Esophagus (tissue), 2 donors: ENCODE results near the gene HMCES. TPM values are rescaled to one million over a fixed set of nuclear protein-coding genes. Genes with fewer than 3 reads are reported as not detected.
"Not testable (repeated sequence)": the region's sequence is repeated elsewhere in the genome, so short reads cannot be mapped to it uniquely, and the experiment has no call there.

Experiments
- H3K27ac ChIP-seq, 2 donors: one replicate each; pipeline ENCODE4 v1.5.1; 2013; ENCODE audit warnings: low read depth in 2 of 2, mild to moderate bottlenecking in 2 of 2, inconsistent platforms in 1 of 2, low read length in 1 of 2, moderate library complexity in 1 of 2
- H3K27me3 ChIP-seq, 2 donors: one replicate each; pipeline ENCODE4 v1.6.1; 2013; ENCODE audit warnings: low read length in 2 of 2, control low read depth in 1 of 2, mild to moderate bottlenecking in 1 of 2; ENCODE audit not compliant: insufficient read depth in 2 of 2, control insufficient read depth in 1 of 2
- H3K36me3 ChIP-seq, 2 donors: one replicate each; pipeline ENCODE4 v1.6.1; 2013; ENCODE audit warnings: low read length in 1 of 2; ENCODE audit not compliant: control insufficient read depth in 2 of 2, insufficient read depth in 2 of 2
- H3K4me1 ChIP-seq, 2 donors: one replicate each; pipeline ENCODE4 v1.6.1; 2013; ENCODE audit warnings: low read length in 1 of 2; ENCODE audit not compliant: control insufficient read depth in 2 of 2, insufficient read depth in 2 of 2
- H3K4me3 ChIP-seq, 2 donors: one replicate each; pipeline ENCODE4 v1.5.1; 2013; ENCODE audit warnings: low read length in 2 of 2, mild to moderate bottlenecking in 2 of 2, low read depth in 1 of 2, moderate library complexity in 1 of 2
- H3K9me3 ChIP-seq, 2 donors: one replicate each; pipeline ENCODE4 v1.6.1; 2013; ENCODE audit warnings: mild to moderate bottlenecking in 2 of 2, low read depth in 1 of 2, low read length in 1 of 2, moderate library complexity in 1 of 2; ENCODE audit not compliant: control insufficient read depth in 2 of 2, insufficient read depth in 1 of 2
- WGBS, 2 donors: extraction: QIAGEN DNeasy Blood & Tissue Kit; methylation state at CpG; one replicate each; pipeline ENCODE4 v1.1.7; 2013; 5-methylcytosine and 5-hydroxymethylcytosine counted together
- polyA plus RNA-seq, 2 donors: library from polyadenylated mRNA; stranded (reverse); fragments of 200-250 nt; gene quantifications; one replicate each; pipeline ENCODE4 v1.2.3, GENCODE V29; 2013
- donor health status: healthy with polysubstance abuse.
- donor health status: Bipolar disorder and iron deficiency.

Gene HMCES
- polyA plus RNA-seq, 2 donors = 26.3 to 31.3 TPM

DNA sequence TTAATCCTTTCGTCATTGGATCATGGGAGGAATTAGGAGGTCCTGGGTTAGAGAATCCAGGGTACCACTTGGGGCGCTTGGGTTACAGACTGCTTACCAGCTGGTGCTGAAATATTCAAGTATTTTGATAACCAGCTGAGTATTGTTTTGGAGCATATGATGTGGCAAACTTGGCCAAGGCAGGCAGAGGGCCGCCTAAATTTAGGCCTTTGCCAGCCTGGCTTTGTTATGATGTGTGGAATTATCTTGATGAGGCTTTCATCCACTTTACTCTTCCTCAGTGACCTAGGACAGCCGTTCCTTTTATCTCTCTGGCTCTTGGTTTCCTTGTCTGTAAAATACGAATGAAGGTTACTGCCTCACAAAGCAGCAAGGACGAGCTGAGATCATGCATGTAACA lies 22.4 kb upstream of the HMCES start:
- Histone ChIP-seq H3K27me3 (no peaks in the 10 kb centered on the region), H3K4me1 (no peaks in the 10 kb centered on the region), H3K27ac (no peak overlapping the region), H3K4me3 (no peak overlapping the region), H3K9me3 (no peaks in the 10 kb centered on the region), H3K36me3 (peaks cover 19 to 57% of the 10 kb centered on the region in 2 donors)
- WGBS, 2 donors = 88 to 91% methylated on average over 6 of the region's 6 CpGs

GRCh38 chr3:129257609-129258008 lies 21.1 kb upstream of the HMCES start:
- Histone ChIP-seq H3K36me3 (peaks cover 17 to 60% of the 10 kb centered on the region in 2 donors), H3K9me3 (no peaks in the 10 kb centered on the region), H3K27me3 (no peaks in the 10 kb centered on the region), H3K27ac (no peak overlapping the region), H3K4me3 (no peak overlapping the region), H3K4me1 (no peaks in the 10 kb centered on the region)
- WGBS, 2 donors = 90 to 92% methylated on average over 11 of the region's 11 CpGs

DNA sequence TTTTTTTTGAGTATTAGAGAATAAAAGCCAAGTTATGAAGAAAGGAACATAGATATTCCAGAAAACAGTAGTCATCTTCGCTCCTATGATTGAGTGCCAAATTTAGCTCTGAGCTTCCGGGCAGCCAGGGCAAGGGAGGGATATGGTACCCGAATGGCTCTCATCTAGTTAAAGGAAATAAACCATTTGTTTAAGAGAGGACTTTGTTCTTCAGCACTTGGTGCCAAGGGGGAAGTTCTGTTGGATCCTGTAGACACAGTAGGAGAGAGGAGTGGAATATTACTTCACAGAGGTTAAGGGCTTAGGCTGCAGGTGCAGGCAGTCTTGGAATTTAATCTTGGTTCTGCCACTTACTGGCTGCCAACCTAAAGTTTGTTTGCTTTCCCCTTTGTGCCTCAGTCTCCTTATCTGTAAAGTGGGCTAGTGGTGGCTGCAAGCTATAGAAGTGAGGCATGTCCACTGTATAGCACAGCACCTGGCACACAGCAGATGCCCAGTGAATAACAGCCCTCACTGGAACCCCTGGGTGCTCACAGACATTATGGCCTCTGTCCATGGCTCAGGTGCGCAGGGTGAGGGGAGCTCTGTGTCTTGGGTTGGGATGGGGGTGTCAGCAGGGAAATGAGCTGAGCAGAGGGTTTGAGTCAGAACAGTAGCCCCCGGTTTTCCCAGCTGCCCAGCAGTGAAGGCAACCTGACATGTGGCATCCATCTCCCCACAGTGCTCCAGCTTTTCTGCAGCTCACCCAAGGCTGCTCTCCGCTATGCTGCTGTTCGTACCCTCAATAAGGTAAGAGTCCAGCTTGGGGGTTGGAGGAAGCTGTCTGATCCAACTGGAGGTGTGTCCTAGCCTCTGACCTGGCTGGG lies 18.8 kb upstream of the HMCES start:
- WGBS, 2 donors = 91 to 92% methylated on average over 7 of the region's 7 CpGs
- Histone ChIP-seq H3K27me3 (no peaks in the 10 kb centered on the region), H3K27ac (no peak overlapping the region), H3K36me3 (peaks cover 18 to 68% of the 10 kb centered on the region in 2 donors), H3K4me1 (no peaks in the 10 kb centered on the region), H3K9me3 (no peaks in the 10 kb centered on the region), H3K4me3 (no peak overlapping the region)

- H3K36me3 ChIP-seq = peaks cover 19 to 70% of the 10 kb centered on the region in 2 donors
- no peak overlapping the region for H3K27ac ChIP-seq
- WGBS, 2 donors = 95 to 96% methylated on average over 11 of the region's 11 CpGs
Observed at GRCh38 chr3:129260606-129261005, 18.1 kb upstream of the HMCES start.

DNA sequence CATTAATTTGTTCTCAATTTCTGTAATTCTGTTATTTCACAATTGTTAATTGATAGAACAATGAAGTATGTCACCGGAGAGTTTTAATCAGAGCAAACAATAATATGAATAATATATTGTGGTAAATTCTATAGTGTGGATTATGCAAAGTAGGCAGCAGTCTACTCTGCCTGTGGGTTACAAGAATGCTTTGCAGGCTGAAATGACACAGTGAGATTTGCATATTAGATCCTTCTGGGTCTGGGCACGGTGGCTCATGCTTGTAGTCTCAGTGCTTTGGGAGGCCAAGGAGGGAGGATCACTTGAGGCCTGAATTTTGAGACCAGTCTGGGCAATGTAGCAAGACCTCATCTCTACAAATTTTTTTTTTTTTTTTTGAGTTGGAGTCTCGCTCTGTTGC lies 16.8 kb upstream of the HMCES start:
- no peaks in the 10 kb centered on the region for H3K27me3 ChIP-seq
- H3K4me3 ChIP-seq = no peak overlapping the region
- no peaks in the 10 kb centered on the region for H3K9me3 ChIP-seq
- 95 to 97% methylated on average over 3 of the region's 3 CpGs for WGBS, 2 donors
- H3K4me1 ChIP-seq = no peaks in the 10 kb centered on the region
- peaks cover 20 to 62% of the 10 kb centered on the region in 2 donors for H3K36me3 ChIP-seq
- no peak overlapping the region for H3K27ac ChIP-seq

More at GRCh38 chr3:129260606-129261005, 18.1 kb upstream of the HMCES start:
- Histone ChIP-seq H3K9me3 (no peaks in the 10 kb centered on the region), H3K4me1 (no peaks in the 10 kb centered on the region), H3K4me3 (no peak overlapping the region), H3K27me3 (no peaks in the 10 kb centered on the region)

GRCh38 chr3:129263161-129263910 lies 15.3 kb upstream of the HMCES start:
- Histone ChIP-seq H3K36me3 (peaks cover 11 to 58% of the 10 kb centered on the region in 2 donors), H3K4me3 (no peak overlapping the region), H3K27ac (no peak overlapping the region), H3K27me3 (no peaks in the 10 kb centered on the region), H3K9me3 (no peaks in the 10 kb centered on the region), H3K4me1 (no peaks in the 10 kb centered on the region)
- 87 to 91% methylated on average over 6 of the region's 6 CpGs for WGBS, 2 donors

GRCh38 chr3:129264994-129265393 lies 13.7 kb upstream of the HMCES start:
- not testable (repeated sequence) for H3K27ac ChIP-seq, H3K4me1 ChIP-seq, H3K4me3 ChIP-seq, H3K27me3 ChIP-seq, H3K9me3 ChIP-seq
- WGBS, 2 donors = 86 to 94% methylated on average over 6 of the region's 6 CpGs
- H3K36me3 ChIP-seq = peaks cover 12 to 62% of the 10 kb centered on the region in 2 donors

- Histone ChIP-seq H3K9me3 (no peaks in the 10 kb centered on the region), H3K27me3 (no peaks in the 10 kb centered on the region), H3K4me3 (no peak overlapping the region), H3K27ac (no peak overlapping the region), H3K4me1 (no peaks in the 10 kb centered on the region), H3K36me3 (peaks cover 15 to 51% of the 10 kb centered on the region in 2 donors)
- 91 to 97% methylated on average over 4 of the region's 4 CpGs for WGBS, 2 donors
Observed at GRCh38 chr3:129266651-129267050, 12.0 kb upstream of the HMCES start.

DNA sequence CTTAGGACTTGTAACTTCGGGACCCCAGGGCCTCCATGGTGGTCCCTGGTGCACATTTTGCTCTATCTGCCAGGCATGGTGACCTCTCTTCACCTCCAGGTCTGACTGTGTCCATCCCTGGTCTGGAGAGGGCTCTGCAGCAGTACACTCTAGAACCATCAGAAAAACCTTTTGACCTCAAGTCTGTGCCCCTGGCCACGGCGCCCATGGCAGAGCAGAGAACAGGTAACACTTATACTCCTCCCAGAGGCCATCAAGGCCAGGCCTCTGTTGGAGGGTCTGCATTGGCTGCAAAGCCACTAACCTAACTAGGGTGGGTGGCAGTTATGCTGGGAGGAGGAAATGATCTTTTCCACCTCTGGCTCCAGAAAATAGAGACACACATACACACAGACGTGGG lies 10.3 kb upstream of the HMCES start:
- H3K4me1 ChIP-seq = no peaks in the 10 kb centered on the region
- H3K9me3 ChIP-seq = no peaks in the 10 kb centered on the region
- H3K27me3 ChIP-seq = no peaks in the 10 kb centered on the region
- 85 to 96% methylated on average over 4 of the region's 4 CpGs for WGBS, 2 donors
- no peak overlapping the region for H3K27ac ChIP-seq
- H3K36me3 ChIP-seq = peaks cover 24 to 54% of the 10 kb centered on the region in 2 donors
- H3K4me3 ChIP-seq = no peak overlapping the region
